ENCODE data around the gene KCND2. TPM values are rescaled to one million over a fixed set of nuclear protein-coding genes. Genes with fewer than 3 reads are reported as not detected.

Gene KCND2
- total RNA-seq, 1 experiment from 2014 or later: not detected

- no peak for TF ChIP-seq CTCF (IDR thresholded peaks at IDR 0.05; ENCODE audit: insufficient read depth in 1 of 2, low read depth in 1 of 2, low read length in 1 of 2, severe bottlenecking in 1 of 2, unreplicated experiment in 1 of 2)
- H3K36me3 Mint-ChIP-seq (ENCODE audit: insufficient read depth, unreplicated experiment): no peaks in the 10 kb centered on the region
- H3K4me1 Mint-ChIP-seq (ENCODE audit: low read depth, unreplicated experiment): no peaks in the 10 kb centered on the region
- no peaks in the 10 kb centered on the region for H3K4me1 ChIP-seq
- H3K9me3 ChIP-seq: no peaks in the 10 kb centered on the region
- no peaks in the 10 kb centered on the region for H3K9me3 Mint-ChIP-seq (ENCODE audit: unreplicated experiment)
- no TSS peak for BruUV-seq (replicated peaks)
- no peak overlapping the region for H3K4me3 Mint-ChIP-seq (ENCODE audit: unreplicated experiment)
- intact Hi-C loops (cut with micrococcal nuclease; ENCODE audit: unreplicated experiment): no loop called here
- H3K27ac Mint-ChIP-seq (ENCODE audit: unreplicated experiment): no peak overlapping the region
- no peak for DNase-seq
- no peak overlapping the region for H3K4me3 ChIP-seq (ENCODE audit: low read depth, low read length)
- H3K27me3 Mint-ChIP-seq (ENCODE audit: insufficient read depth, unreplicated experiment): no peaks in the 10 kb centered on the region
- POLR2A ChIA-PET: no interaction called here
- no peaks in the 10 kb centered on the region for H3K27me3 ChIP-seq (replicated peaks; ENCODE audit: control insufficient read depth, insufficient read depth, low read length)
- no peaks in the 10 kb centered on the region for H3K36me3 ChIP-seq (ENCODE audit: control insufficient read depth, insufficient read depth, low read length)
- CTCF ChIA-PET: no interaction called here
Observed at GRCh38 chr7:120407010-120407409, 134.0 kb downstream of the KCND2 start.

GRCh38 chr7:120412139-120413050, 139.4 kb downstream of the KCND2 start:
- Histone ChIP-seq H3K36me3 (ENCODE audit: control insufficient read depth, insufficient read depth, low read length) (no peaks in the 10 kb centered on the region), H3K9me3 (no peaks in the 10 kb centered on the region), H3K4me1 (no peaks in the 10 kb centered on the region), H3K27me3 (replicated peaks; ENCODE audit: control insufficient read depth, insufficient read depth, low read length) (no peaks in the 10 kb centered on the region), H3K4me3 (ENCODE audit: low read depth, low read length) (no peak overlapping the region)
- TF ChIP-seq CTCF (IDR thresholded peaks at IDR 0.05; ENCODE audit: insufficient read depth in 1 of 2, low read depth in 1 of 2, low read length in 1 of 2, severe bottlenecking in 1 of 2, unreplicated experiment in 1 of 2): no peak
- CTCF ChIA-PET: no interaction called here
- Mint-ChIP-seq H3K4me1 (ENCODE audit: low read depth, unreplicated experiment) (no peaks in the 10 kb centered on the region), H3K4me3 (ENCODE audit: unreplicated experiment) (no peak overlapping the region), H3K27ac (ENCODE audit: unreplicated experiment) (no peak overlapping the region), H3K9me3 (ENCODE audit: unreplicated experiment) (no peaks in the 10 kb centered on the region), H3K36me3 (ENCODE audit: insufficient read depth, unreplicated experiment) (no peaks in the 10 kb centered on the region), H3K27me3 (ENCODE audit: insufficient read depth, unreplicated experiment) (no peaks in the 10 kb centered on the region)
- no peak for DNase-seq
- no TSS peak for BruUV-seq (replicated peaks)
- POLR2A ChIA-PET: no interaction called here
- intact Hi-C loops (cut with micrococcal nuclease; ENCODE audit: unreplicated experiment): no loop called here

- Histone ChIP-seq H3K9me3 (no peaks in the 10 kb centered on the region), H3K36me3 (ENCODE audit: control insufficient read depth, insufficient read depth, low read length) (no peaks in the 10 kb centered on the region), H3K4me1 (no peaks in the 10 kb centered on the region), H3K4me3 (ENCODE audit: low read depth, low read length) (no peak overlapping the region), H3K27me3 (replicated peaks; ENCODE audit: control insufficient read depth, insufficient read depth, low read length) (no peaks in the 10 kb centered on the region)
- TF ChIP-seq CTCF (IDR thresholded peaks at IDR 0.05; ENCODE audit: insufficient read depth in 1 of 2, low read depth in 1 of 2, low read length in 1 of 2, severe bottlenecking in 1 of 2, unreplicated experiment in 1 of 2): no peak
- ChIA-PET CTCF (no interaction called here), POLR2A (no interaction called here)
- H3K27me3 Mint-ChIP-seq (ENCODE audit: insufficient read depth, unreplicated experiment): no peaks in the 10 kb centered on the region
- H3K36me3 Mint-ChIP-seq (ENCODE audit: insufficient read depth, unreplicated experiment): no peaks in the 10 kb centered on the region
- DNase-seq: no peak
- H3K4me3 Mint-ChIP-seq (ENCODE audit: unreplicated experiment): no peak overlapping the region
- H3K9me3 Mint-ChIP-seq (ENCODE audit: unreplicated experiment): no peaks in the 10 kb centered on the region
- H3K4me1 Mint-ChIP-seq (ENCODE audit: low read depth, unreplicated experiment): no peaks in the 10 kb centered on the region
- intact Hi-C loops (cut with micrococcal nuclease; ENCODE audit: unreplicated experiment): no loop called here
- H3K27ac Mint-ChIP-seq (ENCODE audit: unreplicated experiment): no peak overlapping the region
- no TSS peak for BruUV-seq (replicated peaks)
Observed at GRCh38 chr7:120413164-120413563, 140.2 kb downstream of the KCND2 start.
